ENCODE results near the gene UQCRQ.

GRCh38 chr5:132859889-132860437 is 6.5 kb upstream of the UQCRQ start:
- TF ChIP-seq CTCF (IDR thresholded peaks at IDR 0.05), result no peak
- no peak for TF ChIP-seq ZFX (IDR thresholded peaks at IDR 0.05; ENCODE audit: borderline replicate concordance)

All from 22Rv1 (cell line).